Measurements from ENCODE around the gene WWOX. TPM values are rescaled to one million over a fixed set of nuclear protein-coding genes. Genes with fewer than 3 reads are reported as not detected.

The WWOX gene
- total and polyA plus RNA-seq, 2 donors (not counting 3 experiments of a cell fraction or from before 2014, with no cell fraction given) = 6.2 to 12.5 TPM

- no peaks in the 10 kb centered on the region for H3K36me3 ChIP-seq (ENCODE audit: control insufficient read depth in 2 of 2, extremely low read depth in 1 of 2, insufficient read depth in 2 of 2, low read length in 2 of 2)
- CTCF ChIA-PET = no interaction called here
- BruUV-seq (replicated peaks) = no TSS peak
Measured at GRCh38 chr16:78340590-78340989, 241.1 kb downstream of the WWOX start.

More at GRCh38 chr16:78340590-78340989, 241.1 kb downstream of the WWOX start:
- POLR2A ChIA-PET = no interaction called here
- Histone ChIP-seq H3K4me1 (ENCODE audit: control insufficient read depth, extremely low read depth, insufficient read depth, low read length) (no peaks in the 10 kb centered on the region), H3K4me3 (replicated peaks in 1 of 3; ENCODE audit: insufficient read depth in 1 of 3, low read depth in 1 of 3, low read length in 3 of 3) (no peak overlapping the region), H3K79me2 (ENCODE audit: control insufficient read depth, insufficient read depth, low read length) (no peaks in the 10 kb centered on the region), H3K9me1 (replicated peaks; ENCODE audit: control insufficient read depth, extremely low read depth, insufficient read depth, low read length) (no peaks in the 10 kb centered on the region), H3K9ac (replicated peaks; ENCODE audit: extremely low read depth, insufficient read depth, low read length) (no peak overlapping the region), H4K20me1 (replicated peaks; ENCODE audit: control insufficient read depth, extremely low read depth, insufficient read depth, low read length) (no peaks in the 10 kb centered on the region), H3K4me2 (ENCODE audit: insufficient read depth, low read length) (no peak overlapping the region), H3K27ac (ENCODE audit: insufficient read depth, low read depth, low read length) (no peak overlapping the region), H2AFZ (ENCODE audit: low read depth, low read length) (no peak overlapping the region), H3K27me3 (ENCODE audit: control insufficient read depth in 2 of 2, insufficient read depth in 2 of 2, low read length in 2 of 2) (no peaks in the 10 kb centered on the region), H3K9me3 (replicated peaks; ENCODE audit: control insufficient read depth, insufficient read depth, low read length) (no peaks in the 10 kb centered on the region)
- intact Hi-C loops (cut with micrococcal nuclease) (no loop called here), dilution Hi-C loops (cut with MboI; ENCODE audit: extremely low pct_ligation_motif_present, low sequenced_read_pairs) (no loop called here)
- TF ChIP-seq MAX (IDR thresholded peaks at IDR 0.05; ENCODE audit: insufficient read depth, insufficient read length) = no peak
- TF ChIP-seq EZH2 (IDR thresholded peaks at IDR 0.05; ENCODE audit: borderline replicate concordance, low read depth, low read length, severe bottlenecking) = no peak
- TF ChIP-seq JUN (IDR thresholded peaks at IDR 0.05; ENCODE audit: borderline replicate concordance, insufficient read depth, insufficient read length, low read depth) = no peak
- TF ChIP-seq MYC (IDR thresholded peaks at IDR 0.05; ENCODE audit: low read depth, low read length) = no peak
- TF ChIP-seq CTCF (IDR thresholded peaks at IDR 0.05; ENCODE audit: extremely low read depth in 1 of 2, insufficient read depth in 1 of 2, low read depth in 1 of 2, low read length in 2 of 2) = no peak
- no peak for TF ChIP-seq POLR2AphosphoS5 (IDR thresholded peaks at IDR 0.05; ENCODE audit: insufficient read depth, low read depth, low read length)
- TF ChIP-seq GATA2 (IDR thresholded peaks at IDR 0.05; ENCODE audit: insufficient read depth, insufficient read length, low read depth, low read length) = no peak
- TF ChIP-seq FOS (IDR thresholded peaks at IDR 0.05; ENCODE audit: borderline replicate concordance, insufficient read depth, low read length) = no peak
- TF ChIP-seq POLR2A (IDR thresholded peaks at IDR 0.05; ENCODE audit: low read depth, low read length) = no peak
- DNase-seq (ENCODE audit: low read depth, low spot score) (no peak), FAIRE-seq (no peak)
